ENCODE measurements around the gene CHAD.

DNA sequence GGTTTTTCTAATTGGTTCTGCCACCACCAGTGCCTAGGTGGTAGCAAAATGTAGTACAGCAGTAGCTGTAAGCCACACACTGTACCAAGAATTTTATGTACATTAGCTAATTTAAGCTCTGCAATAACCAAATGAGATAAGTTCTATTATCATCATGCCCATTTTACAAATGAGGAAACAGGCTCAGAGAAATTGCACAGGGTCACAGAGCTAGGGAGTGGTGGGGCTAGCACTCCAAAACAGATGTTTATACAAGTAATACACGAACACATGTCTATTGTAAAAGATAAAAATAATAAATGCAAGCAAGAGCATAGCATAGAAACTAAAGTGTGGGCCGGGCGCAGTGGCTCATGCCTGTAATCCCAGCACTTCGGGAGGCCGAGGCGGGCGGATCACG lies 23.5 kb upstream of the CHAD start:
- TF ChIP-seq EZH2 (IDR thresholded peaks at IDR 0.05; ENCODE audit: insufficient read depth, poor library complexity, severe bottlenecking) (no peak), EZH2phosphoT487 (IDR thresholded peaks at IDR 0.05; ENCODE audit: insufficient read depth, low read depth) (no peak)
